Caco-2 (cell line): ENCODE data around the gene ZC3H12A. TPM values are rescaled to one million over a fixed set of nuclear protein-coding genes. Genes with fewer than 3 reads are reported as not detected.

Source experiments
- BruUV-seq: library from RNA; stranded (reverse); fragments of 400-500 nt; replicated peaks from 2 replicates; lab custom pipeline; 2021; lab: Mats Ljungman, UMichigan
- CTCF ChIA-PET: fragments of 300-600 bp; sonication (Branson Sonifier 250); formaldehyde crosslinking; loops from one replicate; lab custom pipeline; 2022; ENCODE audit warnings: antibody characterized with exemption; lab: Charles Lee
- POLR2A ChIA-PET: fragments of 300-600 bp; sonication (Branson Sonifier 250); formaldehyde crosslinking; loops from one replicate; lab custom pipeline; 2022; ENCODE audit warnings: antibody characterized with exemption; lab: Charles Lee
- DNase-seq, 2 experiments: peaks; one replicate each; pipeline versions ENCODE4 v3.0.0 to v3.0.0-alpha.2; 2020 to 2022
- H3K27me3 ChIP-seq: replicated peaks from 2 replicates; pipeline ENCODE4 v1.6.0; 2011; ENCODE audit warnings: low read length; ENCODE audit not compliant: control insufficient read depth, insufficient read depth
- H3K36me3 ChIP-seq: 2 replicates; pipeline ENCODE4 v1.5.1; 2011; ENCODE audit warnings: low read length; ENCODE audit not compliant: control insufficient read depth, insufficient read depth
- H3K4me1 ChIP-seq: fragments of 250-450 bp; sonication (Bioruptor Pico); 2 replicates; pipeline ENCODE4 v1.5.1; 2020; ENCODE audit warnings: mild to moderate bottlenecking
- H3K4me3 ChIP-seq: 2 replicates; pipeline ENCODE4 v1.5.1; 2011; ENCODE audit warnings: low read depth, mild to moderate bottlenecking, control low read depth, low read length
- H3K9me3 ChIP-seq: fragments of 250-450 bp; sonication (Bioruptor Pico); 2 replicates; pipeline ENCODE4 v1.5.1; 2020; ENCODE audit warnings: mild to moderate bottlenecking, moderate library complexity
- H3K27ac Mint-ChIP-seq: one replicate; pipeline ENCODE4 v1.8.0; 2022; ENCODE audit warnings: mixed read lengths; ENCODE audit not compliant: unreplicated experiment
- H3K27me3 Mint-ChIP-seq: one replicate; pipeline ENCODE4 v1.8.0; 2022; ENCODE audit warnings: mixed read lengths; ENCODE audit not compliant: insufficient read depth, unreplicated experiment
- H3K36me3 Mint-ChIP-seq: one replicate; pipeline ENCODE4 v1.8.0; 2022; ENCODE audit warnings: mild to moderate bottlenecking, mixed read lengths; ENCODE audit not compliant: insufficient read depth, unreplicated experiment
- H3K4me1 Mint-ChIP-seq: one replicate; pipeline ENCODE4 v1.8.0; 2022; ENCODE audit warnings: low read depth, mixed read lengths; ENCODE audit not compliant: unreplicated experiment
- H3K4me3 Mint-ChIP-seq: one replicate; pipeline ENCODE4 v1.8.0; 2022; ENCODE audit warnings: mild to moderate bottlenecking, moderate library complexity, mixed read lengths; ENCODE audit not compliant: unreplicated experiment
- H3K9me3 Mint-ChIP-seq: one replicate; pipeline ENCODE4 v1.8.0; 2022; ENCODE audit warnings: mixed read lengths; ENCODE audit not compliant: unreplicated experiment
- CTCF ChIP-seq, 2 experiments: fragments of 200-600 bp in 1 of 2; IDR thresholded peaks; 1 replicate in 1 of 2; 2 replicates in 1 of 2; pipeline versions ENCODE4 v1.5.1 to v1.8.0; 2011 to 2022; ENCODE audit warnings: antibody characterized with exemption in 1 of 2, control low read depth in 1 of 2, inconsistent platforms in 1 of 2, low read depth in 1 of 2, low read length in 1 of 2, mild to moderate bottlenecking in 1 of 2, moderate library complexity in 1 of 2; ENCODE audit not compliant: insufficient read depth in 1 of 2, severe bottlenecking in 1 of 2, unreplicated experiment in 1 of 2
- intact Hi-C: fragments of 100-400 bp; cut with micrococcal nuclease; formaldehyde crosslinking; loops from one replicate; pipeline ENCODE4 v1.10.0; 2022; ENCODE audit not compliant: unreplicated experiment
- total RNA-seq: library from RNA; stranded (reverse); gene quantifications from 2 replicates; pipeline ENCODE4 v1.2.3, GENCODE V29; 2022

ZC3H12A gene
- total RNA-seq, 1 experiment from 2014 or later: 4.7 TPM

GRCh38 chr1:37434292-37435225, 39.8 kb upstream of the ZC3H12A start:
- TF ChIP-seq CTCF (IDR thresholded peaks at IDR 0.05; ENCODE audit: insufficient read depth in 1 of 2, low read depth in 1 of 2, low read length in 1 of 2, severe bottlenecking in 1 of 2, unreplicated experiment in 1 of 2): peak; percentile 75 to 79
- POLR2A ChIA-PET: interaction anchor here (0.5 kb wide), 1 partner anchor 14 kb away, joined by 4 read pairs; no protein-coding TSS in a partner anchor
- intact Hi-C loops: no loop called here

DNA sequence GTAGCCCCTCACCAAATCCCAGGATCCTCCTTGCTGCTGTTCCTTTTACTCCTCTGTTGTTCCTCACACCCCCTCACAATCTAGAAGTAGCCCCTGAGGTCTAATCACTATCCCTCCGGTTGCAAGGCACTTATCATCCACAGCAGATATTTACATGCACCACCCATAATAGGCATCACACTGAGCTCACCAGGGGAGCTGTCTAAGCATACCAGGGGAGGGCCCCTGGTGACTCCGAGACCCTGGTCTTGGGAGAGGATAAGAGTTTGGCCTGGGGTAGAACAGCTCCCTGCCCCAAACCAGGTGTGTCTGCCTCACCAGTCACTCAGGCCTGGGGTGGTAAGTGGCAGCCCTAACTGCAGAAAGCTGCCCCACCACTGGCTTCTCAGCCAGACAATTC, 37.3 kb upstream of the ZC3H12A start:
- Mint-ChIP-seq H3K9me3 (no peaks in the 10 kb centered on the region), H3K4me3 (no peak overlapping the region), H3K27ac (no peak overlapping the region), H3K4me1 (no peaks in the 10 kb centered on the region), H3K36me3 (no peaks in the 10 kb centered on the region), H3K27me3 (peaks cover 8% of the 10 kb centered on the region)
- H3K4me3 ChIP-seq: no peak overlapping the region
- ChIA-PET CTCF (interaction anchor here (0.6 kb wide), 2 partner anchors 37 to 859 kb away, joined by 3 to 4 read pairs; no protein-coding TSS in a partner anchor), POLR2A (no interaction called here)
- no peaks in the 10 kb centered on the region for H3K27me3 ChIP-seq
- no peaks in the 10 kb centered on the region for H3K4me1 ChIP-seq
- H3K36me3 ChIP-seq: no peaks in the 10 kb centered on the region
- BruUV-seq: no TSS peak
- DNase-seq: no peak
- TF ChIP-seq CTCF (IDR thresholded peaks at IDR 0.05; ENCODE audit: insufficient read depth in 1 of 2, low read depth in 1 of 2, low read length in 1 of 2, severe bottlenecking in 1 of 2, unreplicated experiment in 1 of 2): no peak
- H3K9me3 ChIP-seq: no peaks in the 10 kb centered on the region
- intact Hi-C loops: no loop called here

More at GRCh38 chr1:37434292-37435225, 39.8 kb upstream of the ZC3H12A start:
- Mint-ChIP-seq H3K4me1 (no peaks in the 10 kb centered on the region), H3K9me3 (no peaks in the 10 kb centered on the region), H3K27ac (no peak overlapping the region), H3K4me3 (no peak overlapping the region), H3K27me3 (peaks cover 13% of the 10 kb centered on the region), H3K36me3 (no peaks in the 10 kb centered on the region)
- no peaks in the 10 kb centered on the region for H3K9me3 ChIP-seq
- no peaks in the 10 kb centered on the region for H3K36me3 ChIP-seq
- H3K4me3 ChIP-seq: no peak overlapping the region
- DNase-seq: peak; percentile 51 to 70
- BruUV-seq: no TSS peak
- no peaks in the 10 kb centered on the region for H3K4me1 ChIP-seq
- CTCF ChIA-PET: interaction anchor here (0.5 to 1.9 kb wide), 3 partner anchors 42 to 859 kb away, joined by 3 to 6 read pairs (median 4); partner anchors contain the start of gene YRDC
- H3K27me3 ChIP-seq: no peaks in the 10 kb centered on the region

DNA sequence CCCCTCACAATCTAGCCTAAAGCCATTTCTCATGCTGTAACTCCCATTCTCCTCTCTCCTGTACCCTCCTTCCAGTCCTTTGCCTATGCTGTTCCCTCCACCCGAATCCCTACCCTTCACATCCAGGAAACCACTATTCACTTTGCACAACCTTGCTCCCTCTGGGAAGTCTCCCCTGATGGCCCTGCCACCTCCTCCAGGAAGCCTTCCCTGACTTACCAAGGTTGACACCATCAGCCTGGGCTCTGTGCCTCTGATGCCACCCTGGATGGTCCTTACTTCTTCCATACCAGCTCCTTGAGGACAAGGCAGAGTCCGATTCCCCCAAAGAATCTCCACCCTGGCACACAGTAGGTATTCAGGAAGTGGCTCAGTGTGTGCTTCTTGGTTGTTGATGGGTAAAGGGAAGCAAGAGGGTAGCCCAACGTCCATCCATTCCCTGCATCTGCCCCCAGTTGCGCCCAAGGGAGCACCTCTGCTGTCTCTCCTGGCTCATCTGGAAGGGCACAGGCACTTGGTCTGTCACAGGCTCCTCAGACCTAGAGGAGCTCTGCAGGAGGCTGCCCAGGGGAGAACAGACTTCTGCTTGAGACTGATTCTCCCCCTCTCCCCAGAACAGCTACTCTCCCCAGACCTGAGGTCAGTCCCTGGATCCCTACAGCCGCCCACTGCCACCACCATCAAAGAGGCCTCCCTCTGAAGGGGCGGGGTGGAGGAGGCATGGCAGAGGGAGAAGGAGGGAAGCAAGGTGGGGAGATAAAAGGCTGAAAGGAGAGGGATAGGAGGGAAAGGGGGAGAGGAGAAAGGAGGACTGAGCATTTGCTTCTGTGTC, 36.1 kb upstream of the ZC3H12A start:
- no peaks in the 10 kb centered on the region for H3K27me3 ChIP-seq
- H3K4me1 ChIP-seq: no peaks in the 10 kb centered on the region
- TF ChIP-seq CTCF (IDR thresholded peaks at IDR 0.05; ENCODE audit: insufficient read depth in 1 of 2, low read depth in 1 of 2, low read length in 1 of 2, severe bottlenecking in 1 of 2, unreplicated experiment in 1 of 2): no peak
- Mint-ChIP-seq H3K4me1 (no peaks in the 10 kb centered on the region), H3K36me3 (no peaks in the 10 kb centered on the region), H3K9me3 (no peaks in the 10 kb centered on the region), H3K4me3 (no peak overlapping the region), H3K27ac (no peak overlapping the region), H3K27me3 (peaks cover 18% of the 10 kb centered on the region)
- no peaks in the 10 kb centered on the region for H3K9me3 ChIP-seq
- no peak overlapping the region for H3K4me3 ChIP-seq
- H3K36me3 ChIP-seq: no peaks in the 10 kb centered on the region
- no TSS peak for BruUV-seq
- no peak for DNase-seq
- ChIA-PET CTCF (no interaction called here), POLR2A (no interaction called here)
- intact Hi-C loops: no loop called here
